HCT116 (cell line): ENCODE measurements around the gene LAP3. TPM values are rescaled to one million over a fixed set of nuclear protein-coding genes. Genes with fewer than 3 reads are reported as not detected.

Experiments used
- ATAC-seq: fragments of 200-7000 bp; cut with Tn5 transposase; 2 replicates; pipeline ENCODE4 v1.9.1; 2020; ENCODE audit warnings: mild to moderate bottlenecking, moderate library complexity
- BruUV-seq: library from RNA; stranded (reverse); fragments of 400-500 nt; replicated peaks from 2 replicates; lab custom pipeline; 2021; lab: Mats Ljungman, UMichigan
- CTCF ChIA-PET: fragments of 300-600 bp; sonication (Branson Sonifier 250); formaldehyde crosslinking; loops from one replicate; lab custom pipeline; 2021; ENCODE audit warnings: antibody characterized with exemption; lab: Charles Lee
- POLR2A ChIA-PET: fragments of 300-600, 350-600 bp; sonication (Branson Sonifier 250); formaldehyde crosslinking; loops from one replicate; lab custom pipeline; 2021; ENCODE audit warnings: antibody characterized with exemption; lab: Charles Lee
- RAD21 ChIA-PET, 2 experiments: fragments of 300-600 bp; sonication (Branson Sonifier 250); formaldehyde crosslinking; loops; one replicate each; lab custom pipeline; 2023; ENCODE audit warnings: low total read pairs in 2 of 2; ENCODE audit not compliant: uncharacterized antibody in 2 of 2, unreplicated experiment in 2 of 2, low non-redundant PET in 1 of 2; lab: Charles Lee
- DNase-seq: peaks from one replicate; pipeline ENCODE4 v3.0.0-alpha.2; 2010; ENCODE audit warnings: low read depth, low spot score
- H2AFZ ChIP-seq: fragments of 200-600 bp; shearing (Covaris generic), sonication (generic); 2 replicates; pipeline ENCODE4 v1.6.1; 2017; ENCODE audit warnings: low read depth, mixed run types, mixed read lengths, antibody characterized with exemption, low read length; ENCODE audit not compliant: poor library complexity, severe bottlenecking
- H3K27ac ChIP-seq: 2 replicates; pipeline ENCODE4 v1.5.1; 2012; ENCODE audit warnings: low read depth, low read length
- H3K27me3 ChIP-seq: fragments of 200-600 bp; sonication (generic); 2 replicates; pipeline ENCODE4 v1.6.1; 2016; ENCODE audit warnings: mixed run types, low read length, mixed read lengths; ENCODE audit not compliant: insufficient read depth
- H3K36me3 ChIP-seq, 2 experiments: fragments of 200-500 bp in 1 of 2; fragments of 200-600 bp in 1 of 2; sonication (Bioruptor generic) in 1 of 2; sonication (generic) in 1 of 2; 2 replicates each; pipeline versions ENCODE4 v1.5.1 to v1.6.1; 2014 to 2016; ENCODE audit warnings: low read length in 2 of 2, inconsistent platforms in 1 of 2, mixed read lengths in 1 of 2, mixed run types in 1 of 2; ENCODE audit not compliant: insufficient read depth in 2 of 2, control insufficient read depth in 1 of 2
- H3K4me1 ChIP-seq, 2 experiments: fragments of 200-600 bp in 1 of 2; sonication (generic) in 1 of 2; 2 replicates each; pipeline versions ENCODE4 v1.5.1 to v1.6.1; 2012 to 2017; ENCODE audit warnings: low read length in 2 of 2, inconsistent platforms in 1 of 2, mild to moderate bottlenecking in 1 of 2, mixed read lengths in 1 of 2, mixed run types in 1 of 2, moderate library complexity in 1 of 2; ENCODE audit not compliant: insufficient read depth in 2 of 2, control insufficient read depth in 1 of 2
- H3K4me2 ChIP-seq: fragments of 200-600 bp; sonication (generic); 2 replicates; pipeline ENCODE4 v1.6.1; 2017; ENCODE audit warnings: mixed run types, low read length, mixed read lengths
- H3K4me3 ChIP-seq, 2 experiments: fragments of 200-600 bp in 1 of 2; sonication (generic) in 1 of 2; replicated peaks in 1 of 2; 2 replicates each; pipeline ENCODE4 v1.5.1; 2011 to 2016; ENCODE audit warnings: low read length in 2 of 2, control low read depth in 1 of 2, low read depth in 1 of 2, mild to moderate bottlenecking in 1 of 2, mixed read lengths in 1 of 2, mixed run types in 1 of 2
- H3K79me2 ChIP-seq: fragments of 200-600 bp; sonication (generic); 2 replicates; pipeline ENCODE4 v1.6.1; 2017; ENCODE audit warnings: mild to moderate bottlenecking, mixed run types, low read length, moderate library complexity, mixed read lengths; ENCODE audit not compliant: insufficient read depth
- H3K9ac ChIP-seq: fragments of 200-600 bp; sonication (generic); 2 replicates; pipeline ENCODE4 v1.6.1; 2016; ENCODE audit warnings: low read length, mixed read lengths
- H3K9me2 ChIP-seq: fragments of 200-600 bp; sonication (generic), shearing (Covaris generic); 2 replicates; pipeline ENCODE4 v1.6.1; 2017; ENCODE audit warnings: mixed run types, mild to moderate bottlenecking, moderate library complexity; ENCODE audit not compliant: insufficient read depth
- H3K9me3 ChIP-seq, 2 experiments: fragments of 200-500 bp in 1 of 2; fragments of 200-600 bp in 1 of 2; sonication (Bioruptor generic) in 1 of 2; sonication (generic) in 1 of 2; 2 replicates each; pipeline ENCODE4 v1.6.1; 2014 to 2017; ENCODE audit warnings: low read length in 2 of 2, mixed read lengths in 2 of 2, inconsistent platforms in 1 of 2, low read depth in 1 of 2, mild to moderate bottlenecking in 1 of 2, mixed run types in 1 of 2, moderate library complexity in 1 of 2; ENCODE audit not compliant: control insufficient read depth in 1 of 2, insufficient read depth in 1 of 2
- H4K20me1 ChIP-seq: fragments of 200-600 bp; sonication (generic), shearing (Covaris generic); 2 replicates; pipeline ENCODE4 v1.6.1; 2017; ENCODE audit warnings: mixed run types, mild to moderate bottlenecking, moderate library complexity; ENCODE audit not compliant: insufficient read depth
- CBX3 ChIP-seq: IDR thresholded peaks from 2 replicates; pipeline ENCODE4 v1.6.1; 2012; ENCODE audit warnings: low read depth
- CEBPB ChIP-seq: IDR thresholded peaks from 2 replicates; pipeline ENCODE4 v1.6.1; 2012; ENCODE audit warnings: low read depth
- EGR1 ChIP-seq: IDR thresholded peaks from 2 replicates; pipeline ENCODE4 v1.6.1; 2012; ENCODE audit warnings: low read depth
- FOSL1 ChIP-seq: IDR thresholded peaks from 2 replicates; pipeline ENCODE4 v1.6.1; 2012; ENCODE audit warnings: low read depth
- JUND ChIP-seq: IDR thresholded peaks from 2 replicates; pipeline ENCODE4 v1.6.1; 2012
- POLR2A ChIP-seq: IDR thresholded peaks from 2 replicates; pipeline ENCODE4 v1.7.0; 2011; ENCODE audit warnings: borderline replicate concordance; ENCODE audit not compliant: insufficient read depth, insufficient read length; ENCODE audit errors: extremely low read depth
- SIN3A ChIP-seq: IDR thresholded peaks from 2 replicates; pipeline ENCODE4 v1.6.1; 2012; ENCODE audit warnings: low read depth
- SP1 ChIP-seq: IDR thresholded peaks from 2 replicates; pipeline ENCODE4 v1.6.1; 2012; ENCODE audit warnings: low read depth
- SRF ChIP-seq: IDR thresholded peaks from 2 replicates; pipeline ENCODE4 v1.6.1; 2012; ENCODE audit warnings: low read depth
- TCF7L2 ChIP-seq: IDR thresholded peaks from 2 replicates; pipeline ENCODE4 v1.7.0; 2011; ENCODE audit warnings: borderline replicate concordance, inconsistent platforms; ENCODE audit not compliant: insufficient read depth, insufficient read length; ENCODE audit errors: extremely low read depth
- YY1 ChIP-seq: IDR thresholded peaks from 2 replicates; pipeline ENCODE4 v1.6.1; 2011; ENCODE audit warnings: low read length, low read depth, moderate library complexity, mild to moderate bottlenecking; ENCODE audit not compliant: insufficient replicate concordance; ENCODE audit errors: extremely low read depth
- ZNF274 ChIP-seq: fragments of 200-500 bp; sonication (Bioruptor generic); IDR thresholded peaks from 2 replicates; pipeline ENCODE4 v1.6.1; 2014; ENCODE audit warnings: mild to moderate bottlenecking, low read depth, low read length, inconsistent platforms
- intact Hi-C: fragments of 100-400 bp; cut with micrococcal nuclease; formaldehyde crosslinking; loops from 2 replicates; pipeline ENCODE4 v1.10.0; 2022
- total RNA-seq: library from RNA; stranded (reverse); gene quantifications from one replicate; pipeline ENCODE4 v1.2.1, GENCODE V29; 2021; ENCODE audit not compliant: unreplicated experiment
- TF ChIP-seq, protein P1 (sequence below), 3 experiments: fragments of 200-600 bp in 1 of 3; sonication (generic) in 1 of 3; IDR thresholded peaks in 2 of 3; conservative IDR thresholded peaks in 1 of 3; 2 replicates each; pipeline ENCODE4 v1.5.1; 2012 to 2017; ENCODE audit warnings: low read depth in 2 of 3, low read length in 2 of 3, antibody characterized with exemption in 1 of 3, borderline replicate concordance in 1 of 3, control low read depth in 1 of 3, mild to moderate bottlenecking in 1 of 3, mixed read lengths in 1 of 3, mixed run types in 1 of 3, moderate library complexity in 1 of 3; ENCODE audit not compliant: insufficient read depth in 1 of 3
- TF ChIP-seq, protein P2 (sequence below): IDR thresholded peaks from 2 replicates; pipeline ENCODE4 v1.6.1; 2012

LAP3 gene
- total RNA-seq, 1 experiment from 2014 or later: 59.9 TPM

GRCh38 chr4:17560065-17560673, 16.8 kb upstream of the LAP3 start:
- Histone ChIP-seq H2AFZ (no peak overlapping the region), H3K27ac (no peak overlapping the region), H3K9me3 (no peaks in the 10 kb centered on the region), H3K27me3 (0 out of 2 replicates have a peak, but pooled peaks cover 8% of the 10 kb centered on the region), H3K36me3 (no peaks in the 10 kb centered on the region), H3K9ac (no peak overlapping the region), H3K4me1 (peaks cover 0 to 7% of the 10 kb centered on the region in 2 experiments; a peak in 2 of 4 replicates), H3K4me3 (no peak overlapping the region), H4K20me1 (no peaks in the 10 kb centered on the region), H3K9me2 (no peaks in the 10 kb centered on the region), H3K4me2 (no peak overlapping the region), H3K79me2 (no peaks in the 10 kb centered on the region)
- CTCF ChIA-PET: no interaction called here
- DNase-seq (no peak), ATAC-seq (no peak)
- BruUV-seq: no TSS peak
- POLR2A ChIA-PET: no interaction called here
- intact Hi-C loops: no loop called here
- RAD21 ChIA-PET: no interaction called here
- TF ChIP-seq, protein P1, sequence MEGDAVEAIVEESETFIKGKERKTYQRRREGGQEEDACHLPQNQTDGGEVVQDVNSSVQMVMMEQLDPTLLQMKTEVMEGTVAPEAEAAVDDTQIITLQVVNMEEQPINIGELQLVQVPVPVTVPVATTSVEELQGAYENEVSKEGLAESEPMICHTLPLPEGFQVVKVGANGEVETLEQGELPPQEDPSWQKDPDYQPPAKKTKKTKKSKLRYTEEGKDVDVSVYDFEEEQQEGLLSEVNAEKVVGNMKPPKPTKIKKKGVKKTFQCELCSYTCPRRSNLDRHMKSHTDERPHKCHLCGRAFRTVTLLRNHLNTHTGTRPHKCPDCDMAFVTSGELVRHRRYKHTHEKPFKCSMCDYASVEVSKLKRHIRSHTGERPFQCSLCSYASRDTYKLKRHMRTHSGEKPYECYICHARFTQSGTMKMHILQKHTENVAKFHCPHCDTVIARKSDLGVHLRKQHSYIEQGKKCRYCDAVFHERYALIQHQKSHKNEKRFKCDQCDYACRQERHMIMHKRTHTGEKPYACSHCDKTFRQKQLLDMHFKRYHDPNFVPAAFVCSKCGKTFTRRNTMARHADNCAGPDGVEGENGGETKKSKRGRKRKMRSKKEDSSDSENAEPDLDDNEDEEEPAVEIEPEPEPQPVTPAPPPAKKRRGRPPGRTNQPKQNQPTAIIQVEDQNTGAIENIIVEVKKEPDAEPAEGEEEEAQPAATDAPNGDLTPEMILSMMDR (IDR thresholded peaks at IDR 0.05 in 2 of 3, conservative IDR thresholded peaks at IDR 0.05 in 1 of 3; ENCODE audit: borderline replicate concordance in 1 of 3, insufficient read depth in 1 of 3, low read depth in 2 of 3, low read length in 2 of 3): no peak
- TF ChIP-seq SRF: no peak
- no peak for TF ChIP-seq EGR1
- TF ChIP-seq FOSL1: no peak
- TF ChIP-seq YY1: no peak
- no peak for TF ChIP-seq ZNF274
- no peak for TF ChIP-seq SIN3A
- TF ChIP-seq, protein P2, sequence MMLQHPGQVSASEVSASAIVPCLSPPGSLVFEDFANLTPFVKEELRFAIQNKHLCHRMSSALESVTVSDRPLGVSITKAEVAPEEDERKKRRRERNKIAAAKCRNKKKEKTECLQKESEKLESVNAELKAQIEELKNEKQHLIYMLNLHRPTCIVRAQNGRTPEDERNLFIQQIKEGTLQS: no peak
- TF ChIP-seq SP1: no peak
- no peak for TF ChIP-seq CBX3
- TF ChIP-seq POLR2A: no peak
- TF ChIP-seq TCF7L2: no peak
- TF ChIP-seq CEBPB: no peak
- no peak for TF ChIP-seq JUND
